SK-N-SH (cell line): ENCODE results near the gene TGM2.

Experiments
- CTCF ChIP-seq: fragments of 200-600 bp; sonication (generic); IDR thresholded peaks from 2 replicates; pipeline ENCODE4 v1.6.1; 2017; ENCODE audit warnings: antibody characterized with exemption, mild to moderate bottlenecking, moderate library complexity
- MXI1 ChIP-seq: IDR thresholded peaks from 2 replicates; pipeline ENCODE4 v1.6.1; 2012; ENCODE audit warnings: mild to moderate bottlenecking, low read depth, low read length, improper control_type of control experiment
- POLR2AphosphoS5 ChIP-seq: IDR thresholded peaks from 2 replicates; pipeline ENCODE4 v1.6.1; 2012; ENCODE audit warnings: low read depth, low read length
- RCOR1 ChIP-seq: fragments of 150-350 bp; IDR thresholded peaks from 2 replicates; pipeline ENCODE4 v1.6.1; 2017; ENCODE audit warnings: antibody characterized with exemption, low read length
- SIN3A ChIP-seq: IDR thresholded peaks from 2 replicates; pipeline ENCODE4 v1.6.1; 2012; ENCODE audit warnings: low read depth, mild to moderate bottlenecking, low read length, moderate library complexity, borderline replicate concordance
- TAF1 ChIP-seq: IDR thresholded peaks from 2 replicates; pipeline ENCODE4 v1.6.1; 2012; ENCODE audit warnings: low read depth, mild to moderate bottlenecking, low read length, moderate library complexity, borderline replicate concordance
- YY1 ChIP-seq: IDR thresholded peaks from 2 replicates; pipeline ENCODE4 v1.4.0; 2012; ENCODE audit warnings: low read depth, mild to moderate bottlenecking
- TF ChIP-seq, protein P1 (sequence below): IDR thresholded peaks from 2 replicates; pipeline ENCODE4 v1.4.0; 2012; ENCODE audit warnings: low read depth

DNA sequence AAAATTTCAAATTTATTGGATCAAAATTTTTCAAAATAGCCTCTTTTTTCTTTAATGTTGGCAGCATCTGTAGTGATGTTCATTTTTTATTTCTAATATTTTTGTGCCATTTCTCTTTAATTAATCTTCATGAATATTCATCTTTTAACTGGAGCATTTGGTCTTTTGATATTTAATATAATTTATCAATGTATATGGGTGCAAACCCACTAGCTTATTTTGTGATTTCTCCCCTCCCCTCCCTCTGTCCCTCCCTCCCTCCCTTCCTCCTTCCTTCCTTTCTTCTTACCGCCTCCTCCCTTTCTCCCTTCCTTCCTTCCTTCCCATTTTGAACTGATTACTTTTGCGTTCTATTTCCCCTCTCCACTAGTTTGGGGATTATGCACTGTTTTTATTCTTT is 49.2 kb downstream of the TGM2 start:
- TF ChIP-seq CTCF: no peak
- TF ChIP-seq MXI1: no peak
- TF ChIP-seq, protein P1, sequence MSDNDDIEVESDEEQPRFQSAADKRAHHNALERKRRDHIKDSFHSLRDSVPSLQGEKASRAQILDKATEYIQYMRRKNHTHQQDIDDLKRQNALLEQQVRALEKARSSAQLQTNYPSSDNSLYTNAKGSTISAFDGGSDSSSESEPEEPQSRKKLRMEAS: no peak
- no peak for TF ChIP-seq TAF1
- no peak for TF ChIP-seq YY1
- TF ChIP-seq RCOR1: no peak
- TF ChIP-seq SIN3A: no peak
- TF ChIP-seq POLR2AphosphoS5: no peak
